GM12878 (cell line): Measurements from ENCODE around the gene CENPP. TPM values are rescaled to one million over a fixed set of nuclear protein-coding genes. Genes with fewer than 3 reads are reported as not detected.

Source experiments
- ATAC-seq: fragments of 200-7000 bp; cut with Tn5 transposase; 3 replicates; pipeline ENCODE4 v1.9.1; 2020; ENCODE audit warnings: mild to moderate bottlenecking, moderate library complexity
- BruUV-seq: library from RNA; stranded (reverse); fragments of 400-500 nt; replicated peaks from 2 replicates; lab custom pipeline; 2021; lab: Mats Ljungman, UMichigan
- CTCF ChIA-PET: fragments of 300-600 bp; sonication (Branson Sonifier 250); formaldehyde crosslinking; extraction: SDS; loops from one replicate; lab custom pipeline; 2021; ENCODE audit warnings: inconsistent platforms; lab: Yijun Ruan, JAX
- POLR2A ChIA-PET: fragments of 350-600 bp; formaldehyde crosslinking; extraction: SDS; loops from one replicate; lab custom pipeline; 2021; ENCODE audit warnings: inconsistent platforms; lab: Charles Lee
- RAD21 ChIA-PET: fragments of 300-600 bp; sonication (Branson Sonifier 250); formaldehyde crosslinking; loops from one replicate; lab custom pipeline; 2023; ENCODE audit warnings: antibody characterized with exemption; ENCODE audit not compliant: unreplicated experiment; lab: Charles Lee
- SMC1A ChIA-PET: fragments of 300-600 bp; sonication (Branson Sonifier 250); formaldehyde crosslinking; loops from one replicate; lab custom pipeline; 2023; ENCODE audit not compliant: unreplicated experiment, uncharacterized antibody; lab: Charles Lee
- DNase-seq: peaks from one replicate; pipeline ENCODE4 v3.0.0-alpha.2; 2011; ENCODE audit warnings: low read depth, low spot score
- FAIRE-seq: peaks from 3 replicates; lab custom pipeline; 2011; peaks lifted over from hg19 to GRCh38; lab: Jason Lieb, UNC
- H2AFZ ChIP-seq: 2 replicates; pipeline ENCODE4 v1.6.0; 2011; ENCODE audit warnings: low read depth, low read length, control low read depth; ENCODE audit not compliant: control insufficient read depth
- H3K27ac ChIP-seq: 2 replicates; pipeline ENCODE4 v1.5.1; 2011; ENCODE audit warnings: control low read depth; ENCODE audit not compliant: control insufficient read depth, insufficient read depth
- H3K27me3 ChIP-seq, 2 experiments: replicated peaks in 1 of 2; 2 replicates each; pipeline versions ENCODE4 v1.6.0 to v1.6.1; 2011; ENCODE audit warnings: low read length in 1 of 2; ENCODE audit not compliant: control insufficient read depth in 2 of 2, insufficient read depth in 2 of 2
- H3K36me3 ChIP-seq, 2 experiments: 2 replicates each; pipeline ENCODE4 v1.5.1; 2011; ENCODE audit warnings: low read length in 1 of 2; ENCODE audit not compliant: control insufficient read depth in 2 of 2, insufficient read depth in 2 of 2
- H3K4me1 ChIP-seq: 2 replicates; pipeline ENCODE4 v1.6.1; 2011; ENCODE audit warnings: mild to moderate bottlenecking, low read length, moderate library complexity, mixed read lengths; ENCODE audit not compliant: control insufficient read depth, insufficient read depth
- H3K4me2 ChIP-seq: 2 replicates; pipeline ENCODE4 v1.6.0; 2011; ENCODE audit warnings: control low read depth; ENCODE audit not compliant: control insufficient read depth, insufficient read depth
- H3K4me3 ChIP-seq: fragments of 200-600 bp; sonication (generic); 2 replicates; pipeline ENCODE4 v1.5.1; 2016
- H3K79me2 ChIP-seq: 2 replicates; pipeline ENCODE4 v1.6.0; 2011; ENCODE audit warnings: low read length; ENCODE audit not compliant: control insufficient read depth, insufficient read depth
- H3K9ac ChIP-seq: 2 replicates; pipeline ENCODE4 v1.8.0; 2011; ENCODE audit warnings: low read length, control low read depth, mixed read lengths; ENCODE audit not compliant: control insufficient read depth, insufficient read depth
- H3K9me3 ChIP-seq: replicated peaks from 3 replicates; pipeline ENCODE4 v1.5.1; 2011; ENCODE audit warnings: mild to moderate bottlenecking, low read length; ENCODE audit not compliant: control insufficient read depth, insufficient read depth
- H4K20me1 ChIP-seq: 2 replicates; pipeline ENCODE4 v1.6.0; 2011; ENCODE audit not compliant: control insufficient read depth, insufficient read depth
- CHD1 ChIP-seq: IDR thresholded peaks from 2 replicates; pipeline ENCODE4 v1.6.1; 2012; ENCODE audit warnings: low read depth, low read length, improper control_type of control experiment
- DPF2 ChIP-seq: fragments of 450-650 bp; IDR thresholded peaks from 2 replicates; pipeline ENCODE4 v1.6.1; 2017; ENCODE audit warnings: mild to moderate bottlenecking
- HDGF ChIP-seq: fragments of 450-650 bp; IDR thresholded peaks from 2 replicates; pipeline ENCODE4 v1.6.1; 2016; ENCODE audit warnings: antibody characterized with exemption
- JUND ChIP-seq: IDR thresholded peaks from 2 replicates; pipeline ENCODE4 v1.6.1; 2012; ENCODE audit warnings: low read depth, mild to moderate bottlenecking, low read length, improper control_type of control experiment, moderate library complexity
- LARP7 ChIP-seq: fragments of 450-650 bp; IDR thresholded peaks from 2 replicates; pipeline ENCODE4 v1.6.1; 2017; ENCODE audit warnings: mild to moderate bottlenecking
- MTA2 ChIP-seq: fragments of 450-650 bp; IDR thresholded peaks from 2 replicates; pipeline ENCODE4 v1.6.1; 2016; ENCODE audit warnings: low read depth, mild to moderate bottlenecking, moderate library complexity
- RCOR1 ChIP-seq: conservative IDR thresholded peaks from 2 replicates; pipeline ENCODE4 v1.6.1; 2012; ENCODE audit warnings: low read depth, low read length, improper control_type of control experiment
- ZNF274 ChIP-seq: IDR thresholded peaks from one replicate; pipeline ENCODE4 v1.8.0; 2011; ENCODE audit not compliant: insufficient read length, insufficient read depth
- WGBS: methylation state at CpG from one replicate; pipeline ENCODE4 v1.1.6; 2016; ENCODE audit warnings: low lambda C conversion rate; ENCODE audit not compliant: insufficient replicate concordance, insufficient coverage; ENCODE audit errors: missing lambda C conversion rate; 5-methylcytosine and 5-hydroxymethylcytosine counted together
- in situ Hi-C: fragments of 300-500 bp; cut with MboI; formaldehyde crosslinking; loops from 9 replicates; pipeline ENCODE4 v1.14.3; 2018; ENCODE audit warnings: mixed read lengths
- intact Hi-C: fragments of 100-400 bp; cut with micrococcal nuclease; formaldehyde crosslinking; loops from one replicate; pipeline ENCODE4 v1.14.2; 2022; ENCODE audit not compliant: unreplicated experiment
- polyA plus RNA-seq, 11 experiments: library from polyadenylated mRNA; depleted of rRNA in 4 of 11; unstranded in 6 of 11; stranded (reverse) in 5 of 11; fragments of >200 nt; fragmentation: Nextera tagmentation in 4 of 11; fragmentation: Illumina TruSeq in 1 of 11; extraction: Ambion mirVana in 4 of 11; extraction: Trizol in 1 of 11; gene quantifications; 1 replicate in 1 of 11; 2 replicates in 10 of 11; pipeline versions ENCODE4 v1.2.1 to v1.2.3, GENCODE V29; 2011 to 2016; ENCODE audit warnings: inconsistent platforms in 2 of 11, missing spikeins in 2 of 11, low read depth in 1 of 11
- total RNA-seq, 4 experiments: library from RNA; depleted of rRNA in 3 of 4; stranded (reverse); fragments of >200 nt in 3 of 4; fragmentation: Illumina TruSeq in 1 of 4; extraction: Trizol in 1 of 4; gene quantifications; 2 replicates each; pipeline versions ENCODE4 v1.2.1 to v1.2.3, GENCODE V29; 2013 to 2021
- TF ChIP-seq, protein P1 (sequence below): fragments of 450-650 bp; IDR thresholded peaks from 2 replicates; pipeline ENCODE4 v1.6.1; 2016; ENCODE audit warnings: mild to moderate bottlenecking
- TF ChIP-seq, protein P2 (sequence below): IDR thresholded peaks from 2 replicates; pipeline ENCODE4 v1.6.1; 2011; ENCODE audit warnings: mild to moderate bottlenecking, low read depth, low read length, moderate library complexity; ENCODE audit not compliant: insufficient replicate concordance
- TF ChIP-seq, protein P3 (sequence below): IDR thresholded peaks from 2 replicates; pipeline ENCODE4 v1.6.1; 2011; ENCODE audit warnings: borderline replicate concordance, low read depth, mild to moderate bottlenecking, moderate library complexity, low read length; ENCODE audit not compliant: insufficient read depth, poor library complexity, severe bottlenecking
- TF ChIP-seq, protein P4 (sequence below): IDR thresholded peaks from 2 replicates; pipeline ENCODE4 v1.6.1; 2011; ENCODE audit warnings: low read depth, mild to moderate bottlenecking, low read length, moderate library complexity, borderline replicate concordance; ENCODE audit errors: extremely low read depth
- TF ChIP-seq, protein P5 (sequence below): fragments of 450-650 bp; IDR thresholded peaks from 2 replicates; pipeline ENCODE4 v1.6.1; 2017; ENCODE audit warnings: mild to moderate bottlenecking, low read depth, inconsistent platforms; ENCODE audit not compliant: poor library complexity, severe bottlenecking
- TF ChIP-seq, protein P6 (sequence below), 3 experiments: IDR thresholded peaks in 2 of 3; conservative IDR thresholded peaks in 1 of 3; 2 replicates each; pipeline ENCODE4 v1.5.1; 2011; ENCODE audit warnings: low read depth in 3 of 3, low read length in 3 of 3, mild to moderate bottlenecking in 3 of 3, control low read depth in 2 of 3, moderate library complexity in 2 of 3, inconsistent platforms in 1 of 3, mixed read lengths in 1 of 3; ENCODE audit not compliant: control insufficient read depth in 2 of 3, insufficient read depth in 1 of 3; ENCODE audit errors: extremely low read depth in 1 of 3

CENPP gene
- total and polyA plus RNA-seq, 10 of the 15 experiments (the other 5 are each of a cell fraction or from before 2014, with no cell fraction given) = 9.4 to 31.4 (median 19.8) TPM

DNA sequence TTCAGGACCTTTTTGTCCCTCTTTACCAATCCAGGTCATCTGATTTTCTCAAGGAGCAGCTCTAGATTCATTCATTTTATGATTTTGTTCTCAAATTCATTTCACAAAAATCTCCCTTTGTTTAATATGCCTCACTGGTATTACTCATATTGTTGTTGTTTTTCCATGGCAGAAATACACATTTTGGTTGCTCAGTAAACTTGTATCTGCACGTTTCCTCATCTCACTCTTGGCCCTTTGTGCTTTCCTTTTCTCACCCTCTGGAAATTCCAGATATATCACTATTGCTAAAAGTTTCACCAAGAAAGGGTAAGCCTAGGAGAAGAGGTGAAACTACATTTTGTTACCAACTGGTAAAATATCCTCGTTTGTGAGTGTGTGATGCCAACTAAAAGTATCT is 141.8 kb downstream of the CENPP start (continued):
- TF ChIP-seq, protein P1, sequence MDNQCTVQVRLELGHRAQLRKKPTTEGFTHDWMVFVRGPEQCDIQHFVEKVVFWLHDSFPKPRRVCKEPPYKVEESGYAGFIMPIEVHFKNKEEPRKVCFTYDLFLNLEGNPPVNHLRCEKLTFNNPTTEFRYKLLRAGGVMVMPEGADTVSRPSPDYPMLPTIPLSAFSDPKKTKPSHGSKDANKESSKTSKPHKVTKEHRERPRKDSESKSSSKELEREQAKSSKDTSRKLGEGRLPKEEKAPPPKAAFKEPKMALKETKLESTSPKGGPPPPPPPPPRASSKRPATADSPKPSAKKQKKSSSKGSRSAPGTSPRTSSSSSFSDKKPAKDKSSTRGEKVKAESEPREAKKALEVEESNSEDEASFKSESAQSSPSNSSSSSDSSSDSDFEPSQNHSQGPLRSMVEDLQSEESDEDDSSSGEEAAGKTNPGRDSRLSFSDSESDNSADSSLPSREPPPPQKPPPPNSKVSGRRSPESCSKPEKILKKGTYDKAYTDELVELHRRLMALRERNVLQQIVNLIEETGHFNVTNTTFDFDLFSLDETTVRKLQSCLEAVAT = no peak
- no peak for TF ChIP-seq MTA2
- TF ChIP-seq CHD1 = no peak
- no peak for TF ChIP-seq DPF2
- TF ChIP-seq, all 136 proteins: peak for 0

DNA sequence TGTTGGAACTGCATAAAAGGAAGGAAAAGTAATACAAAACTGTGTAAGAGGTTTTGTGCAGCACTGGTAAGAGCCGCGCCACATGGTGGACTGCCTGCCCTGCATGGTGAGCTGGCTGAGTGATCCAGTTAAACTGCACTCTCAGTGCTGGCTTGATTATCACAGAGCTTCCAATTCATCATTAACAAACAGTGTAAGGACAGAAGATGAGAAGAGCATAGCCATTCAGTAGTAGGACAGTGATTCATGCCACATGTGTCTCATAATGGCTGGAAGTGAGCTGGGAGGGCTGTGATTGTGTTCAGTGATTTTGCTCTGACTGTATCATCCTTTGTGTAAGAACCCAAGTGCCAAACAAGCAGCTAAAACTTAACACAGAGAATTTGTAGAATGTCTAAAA is 142.5 kb downstream of the CENPP start:
- no peak for ATAC-seq
- in situ Hi-C loops (no loop called here), intact Hi-C loops (no loop called here)
- WGBS = 97% methylated on average over 2 of the region's 2 CpGs
- POLR2A ChIA-PET = interaction anchor here (0.6 kb wide), 1 partner anchor 19 kb away, joined by 7 read pairs; no protein-coding TSS in a partner anchor
- RAD21 ChIA-PET = no interaction called here
- H3K4me3 ChIP-seq = no peak overlapping the region
- no TSS peak for BruUV-seq
- SMC1A ChIA-PET = interaction anchor here (0.9 to 2.6 kb wide), 2 partner anchors 8 to 18 kb away, joined by 3 to 9 read pairs; no protein-coding TSS in a partner anchor
- CTCF ChIA-PET = interaction anchor here (1.1 kb wide), 2 partner anchors 9 to 12 kb away, joined by 3 to 6 read pairs; no protein-coding TSS in a partner anchor
- FAIRE-seq = no peak
- no peaks in the 10 kb centered on the region for H3K4me1 ChIP-seq
- no peaks in the 10 kb centered on the region for H4K20me1 ChIP-seq
- H3K79me2 ChIP-seq = no peaks in the 10 kb centered on the region
- H3K36me3 ChIP-seq = no peaks in the 10 kb centered on the region
- no peak overlapping the region for H2AFZ ChIP-seq
- H3K9ac ChIP-seq = no peak overlapping the region
- H3K9me3 ChIP-seq = no peaks in the 10 kb centered on the region
- DNase-seq = no peak
- no peak overlapping the region for H3K4me2 ChIP-seq
- H3K27ac ChIP-seq = no peak overlapping the region
- H3K27me3 ChIP-seq = no peaks in the 10 kb centered on the region
- TF ChIP-seq ZNF274 = no peak
- TF ChIP-seq LARP7 = no peak
- TF ChIP-seq HDGF = no peak
- TF ChIP-seq, protein P2, sequence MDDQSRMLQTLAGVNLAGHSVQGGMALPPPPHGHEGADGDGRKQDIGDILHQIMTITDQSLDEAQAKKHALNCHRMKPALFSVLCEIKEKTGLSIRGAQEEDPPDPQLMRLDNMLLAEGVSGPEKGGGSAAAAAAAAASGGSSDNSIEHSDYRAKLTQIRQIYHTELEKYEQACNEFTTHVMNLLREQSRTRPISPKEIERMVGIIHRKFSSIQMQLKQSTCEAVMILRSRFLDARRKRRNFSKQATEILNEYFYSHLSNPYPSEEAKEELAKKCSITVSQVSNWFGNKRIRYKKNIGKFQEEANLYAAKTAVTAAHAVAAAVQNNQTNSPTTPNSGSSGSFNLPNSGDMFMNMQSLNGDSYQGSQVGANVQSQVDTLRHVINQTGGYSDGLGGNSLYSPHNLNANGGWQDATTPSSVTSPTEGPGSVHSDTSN = no peak
- TF ChIP-seq, protein P3, sequence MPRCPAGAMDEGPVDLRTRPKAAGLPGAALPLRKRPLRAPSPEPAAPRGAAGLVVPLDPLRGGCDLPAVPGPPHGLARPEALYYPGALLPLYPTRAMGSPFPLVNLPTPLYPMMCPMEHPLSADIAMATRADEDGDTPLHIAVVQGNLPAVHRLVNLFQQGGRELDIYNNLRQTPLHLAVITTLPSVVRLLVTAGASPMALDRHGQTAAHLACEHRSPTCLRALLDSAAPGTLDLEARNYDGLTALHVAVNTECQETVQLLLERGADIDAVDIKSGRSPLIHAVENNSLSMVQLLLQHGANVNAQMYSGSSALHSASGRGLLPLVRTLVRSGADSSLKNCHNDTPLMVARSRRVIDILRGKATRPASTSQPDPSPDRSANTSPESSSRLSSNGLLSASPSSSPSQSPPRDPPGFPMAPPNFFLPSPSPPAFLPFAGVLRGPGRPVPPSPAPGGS = no peak
- TF ChIP-seq RCOR1 = no peak
- TF ChIP-seq, protein P4, sequence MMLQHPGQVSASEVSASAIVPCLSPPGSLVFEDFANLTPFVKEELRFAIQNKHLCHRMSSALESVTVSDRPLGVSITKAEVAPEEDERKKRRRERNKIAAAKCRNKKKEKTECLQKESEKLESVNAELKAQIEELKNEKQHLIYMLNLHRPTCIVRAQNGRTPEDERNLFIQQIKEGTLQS = no peak
- no peak for TF ChIP-seq JUND
- TF ChIP-seq, protein P5, sequence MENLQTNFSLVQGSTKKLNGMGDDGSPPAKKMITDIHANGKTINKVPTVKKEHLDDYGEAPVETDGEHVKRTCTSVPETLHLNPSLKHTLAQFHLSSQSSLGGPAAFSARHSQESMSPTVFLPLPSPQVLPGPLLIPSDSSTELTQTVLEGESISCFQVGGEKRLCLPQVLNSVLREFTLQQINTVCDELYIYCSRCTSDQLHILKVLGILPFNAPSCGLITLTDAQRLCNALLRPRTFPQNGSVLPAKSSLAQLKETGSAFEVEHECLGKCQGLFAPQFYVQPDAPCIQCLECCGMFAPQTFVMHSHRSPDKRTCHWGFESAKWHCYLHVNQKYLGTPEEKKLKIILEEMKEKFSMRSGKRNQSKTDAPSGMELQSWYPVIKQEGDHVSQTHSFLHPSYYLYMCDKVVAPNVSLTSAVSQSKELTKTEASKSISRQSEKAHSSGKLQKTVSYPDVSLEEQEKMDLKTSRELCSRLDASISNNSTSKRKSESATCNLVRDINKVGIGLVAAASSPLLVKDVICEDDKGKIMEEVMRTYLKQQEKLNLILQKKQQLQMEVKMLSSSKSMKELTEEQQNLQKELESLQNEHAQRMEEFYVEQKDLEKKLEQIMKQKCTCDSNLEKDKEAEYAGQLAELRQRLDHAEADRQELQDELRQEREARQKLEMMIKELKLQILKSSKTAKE = no peak
- TF ChIP-seq, protein P6, sequence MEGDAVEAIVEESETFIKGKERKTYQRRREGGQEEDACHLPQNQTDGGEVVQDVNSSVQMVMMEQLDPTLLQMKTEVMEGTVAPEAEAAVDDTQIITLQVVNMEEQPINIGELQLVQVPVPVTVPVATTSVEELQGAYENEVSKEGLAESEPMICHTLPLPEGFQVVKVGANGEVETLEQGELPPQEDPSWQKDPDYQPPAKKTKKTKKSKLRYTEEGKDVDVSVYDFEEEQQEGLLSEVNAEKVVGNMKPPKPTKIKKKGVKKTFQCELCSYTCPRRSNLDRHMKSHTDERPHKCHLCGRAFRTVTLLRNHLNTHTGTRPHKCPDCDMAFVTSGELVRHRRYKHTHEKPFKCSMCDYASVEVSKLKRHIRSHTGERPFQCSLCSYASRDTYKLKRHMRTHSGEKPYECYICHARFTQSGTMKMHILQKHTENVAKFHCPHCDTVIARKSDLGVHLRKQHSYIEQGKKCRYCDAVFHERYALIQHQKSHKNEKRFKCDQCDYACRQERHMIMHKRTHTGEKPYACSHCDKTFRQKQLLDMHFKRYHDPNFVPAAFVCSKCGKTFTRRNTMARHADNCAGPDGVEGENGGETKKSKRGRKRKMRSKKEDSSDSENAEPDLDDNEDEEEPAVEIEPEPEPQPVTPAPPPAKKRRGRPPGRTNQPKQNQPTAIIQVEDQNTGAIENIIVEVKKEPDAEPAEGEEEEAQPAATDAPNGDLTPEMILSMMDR (IDR thresholded peaks at IDR 0.05 in 2 of 3, conservative IDR thresholded peaks at IDR 0.05 in 1 of 3; ENCODE audit: control insufficient read depth in 2 of 3, extremely low read depth in 1 of 3, insufficient read depth in 1 of 3, low read depth in 3 of 3, low read length in 3 of 3) = no peak
